Stimulated activated CD8-positive, alpha-beta memory T cell treated with anti-CD3 and anti-CD28 coated beads, Interleukin-7, amount 100 ng/mL, for 48 hours (primary cell): Measurements from ENCODE around the gene SLC39A13.
A peak's percentile ranks its signal among the peaks of the same experiment; 100 is the strongest.

Source experiments
- DNase-seq, 2 donors: peaks; one replicate each; pipeline ENCODE4 v3.0.0-alpha.2; 2020; ENCODE audit warnings: low read depth in 1 of 2; ENCODE audit errors: extremely low read depth in 1 of 2

Gene SLC39A13

DNA sequence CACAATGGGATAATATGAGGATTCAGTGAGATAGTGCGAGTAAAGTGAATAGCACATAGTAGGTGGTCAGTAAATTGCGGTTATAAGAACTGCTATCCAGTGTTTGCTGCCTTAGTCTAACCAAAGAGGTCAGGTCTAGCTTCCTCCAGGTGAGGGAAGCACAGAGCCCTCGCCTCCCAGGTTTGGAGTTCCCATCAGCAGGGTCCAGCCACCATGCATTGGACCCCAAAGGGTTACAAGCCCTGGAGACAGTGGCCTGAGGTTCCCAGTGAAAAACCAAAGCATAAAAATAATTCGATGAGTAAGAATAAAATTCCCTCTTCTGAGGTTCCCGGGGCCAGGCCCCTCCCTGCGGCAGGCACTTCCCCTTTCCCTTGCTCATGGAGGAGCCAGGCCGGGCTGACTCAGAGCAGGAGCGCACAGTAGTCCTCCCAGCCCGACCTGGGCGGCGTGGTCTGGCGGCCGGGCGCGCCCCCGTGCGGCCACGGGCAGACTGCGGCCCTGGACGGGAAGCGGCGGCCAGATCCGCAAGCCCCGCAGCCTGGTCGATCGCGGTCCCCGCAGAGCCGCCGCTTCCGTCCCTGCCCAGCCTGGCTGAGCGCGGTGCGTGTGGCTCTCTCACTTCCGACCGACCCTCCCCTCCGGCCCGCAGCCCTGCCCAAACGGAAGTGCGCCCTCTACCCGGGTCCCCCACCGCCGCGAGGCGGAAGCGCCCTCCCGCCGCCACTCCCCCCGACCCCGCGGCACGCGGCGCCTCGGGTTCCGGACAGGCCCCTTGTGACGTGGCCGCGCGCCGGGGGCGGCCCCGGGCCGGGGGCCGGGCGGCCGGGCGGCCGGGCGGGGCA is at the start of gene SLC39A13:
SLC39A13 (plus strand) TSS at position 845 of the 845 bp plus-strand sequence. CDS start 1,505 bp downstream, outside the sequence.
- DNase-seq, result peak; percentile 86 to 90

DNA sequence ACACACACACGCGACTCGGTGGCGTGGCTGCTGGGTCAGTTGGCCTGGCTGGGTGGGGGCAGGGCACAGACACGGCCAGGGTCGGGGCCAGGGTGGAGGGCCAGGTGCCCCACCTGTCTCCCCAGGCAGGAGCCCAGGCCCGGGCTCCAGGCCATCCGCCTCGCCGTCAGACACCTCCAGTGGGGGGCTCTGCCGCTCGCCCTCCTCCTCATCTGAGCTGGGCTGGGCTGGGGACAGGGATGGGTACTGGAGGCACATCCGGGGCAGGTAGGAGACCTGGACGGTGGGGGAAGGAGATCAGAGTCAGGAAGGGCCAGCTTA is 49.7 kb upstream of the SLC39A13 start:
- DNase-seq, result no peak

DNA sequence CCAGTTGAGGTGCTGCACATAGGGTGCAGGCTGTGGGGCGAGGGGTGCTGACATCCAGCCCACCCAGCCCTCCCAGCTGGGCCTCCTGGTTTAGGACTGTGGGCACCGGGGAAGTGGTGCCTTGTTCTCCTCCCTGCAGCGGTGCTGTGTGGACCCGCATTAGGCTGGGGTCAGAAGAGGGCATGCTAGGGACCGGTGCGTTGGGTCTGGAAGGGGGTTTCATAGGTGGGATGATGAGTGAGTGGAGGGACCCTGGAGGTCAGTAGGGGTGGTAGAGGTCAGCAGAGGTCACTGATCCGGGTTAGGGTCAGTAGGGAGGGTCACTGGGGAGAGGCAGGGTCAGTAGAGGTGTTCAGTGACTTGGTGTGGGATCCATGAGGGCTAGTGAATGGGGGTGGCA is 49.2 kb upstream of the SLC39A13 start:
- no peak for DNase-seq

DNA sequence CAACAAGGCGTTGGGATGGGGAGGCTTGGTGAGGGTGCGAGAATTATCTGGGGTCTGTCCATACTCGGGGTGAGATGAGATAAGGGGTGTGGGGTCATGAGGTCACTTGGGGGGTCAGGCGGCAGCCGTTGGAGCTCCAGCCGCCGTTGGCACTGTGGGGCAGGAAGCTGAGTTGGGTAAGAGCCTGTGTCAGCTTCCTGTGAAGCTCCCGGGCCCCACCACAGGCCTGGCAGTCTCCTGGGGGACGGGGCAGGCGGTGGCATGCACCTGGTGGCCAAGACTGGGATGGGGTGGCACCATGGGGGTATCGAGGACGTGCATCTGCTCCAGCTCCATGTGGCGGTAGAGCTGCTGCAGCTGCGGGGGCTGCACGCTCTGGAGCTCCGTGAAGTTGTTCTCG is 48.8 kb upstream of the SLC39A13 start:
- no peak for DNase-seq

DNA sequence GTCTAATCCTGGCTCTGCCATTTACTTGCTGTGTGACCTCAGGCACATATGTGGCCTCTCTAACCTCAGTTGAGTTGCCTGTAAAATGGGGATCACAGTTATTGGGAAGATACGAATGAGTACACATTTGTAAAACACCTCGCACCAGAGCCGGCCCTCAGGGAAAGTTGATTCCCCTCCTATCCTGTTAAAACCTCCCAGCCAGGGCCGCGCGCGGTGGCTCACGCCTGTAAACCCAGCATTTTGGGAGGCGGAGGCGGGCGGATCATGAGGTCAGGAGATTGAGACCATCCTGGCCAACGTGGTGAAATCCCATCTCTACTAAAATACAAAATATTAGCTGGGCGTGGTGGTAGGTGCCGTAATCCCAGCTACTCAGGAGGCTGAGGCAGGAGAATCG is 48.0 kb upstream of the SLC39A13 start:
- no peak for DNase-seq

DNA sequence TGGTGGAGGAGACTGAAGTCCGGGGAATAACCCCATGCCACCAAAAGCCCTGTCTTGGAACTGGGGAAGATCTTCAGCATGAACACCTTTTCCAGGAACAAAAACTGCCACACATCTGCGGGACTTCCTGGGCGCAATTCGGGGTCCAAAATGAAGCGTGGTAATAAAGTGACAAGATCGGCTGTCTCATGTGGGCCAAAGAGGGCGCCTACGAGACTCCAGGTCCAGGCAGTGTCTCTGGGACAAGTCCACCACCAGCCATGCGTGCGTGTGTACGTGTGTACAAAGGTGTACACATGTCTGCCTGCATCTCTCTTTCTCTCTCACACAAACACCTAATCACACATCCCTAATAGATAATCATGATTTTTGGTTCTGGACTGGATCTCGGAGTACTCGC is 47.0 kb upstream of the SLC39A13 start:
- DNase-seq, result no peak

DNA sequence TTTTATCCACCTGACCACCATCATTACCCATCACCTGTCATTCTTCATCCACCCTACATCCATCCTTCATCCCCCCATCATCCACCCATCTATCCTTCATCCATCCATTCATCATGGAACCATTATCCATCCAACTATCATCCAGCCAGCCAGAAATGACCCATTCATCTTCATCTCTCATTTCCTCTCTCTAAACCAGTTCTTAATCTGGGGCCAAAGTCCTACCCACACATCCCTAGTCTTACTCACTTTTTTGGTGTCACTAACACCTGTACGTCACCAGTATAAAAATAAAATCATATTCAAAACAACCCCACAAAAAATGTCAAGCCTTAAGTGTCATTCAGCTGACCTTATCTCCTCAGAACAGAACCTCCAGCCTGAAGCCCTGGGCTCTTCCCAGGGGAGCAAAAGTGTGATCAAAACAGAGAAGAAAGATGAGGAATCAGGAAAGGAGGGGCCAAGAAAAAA is 42.3 kb upstream of the SLC39A13 start:
- no peak for DNase-seq

DNA sequence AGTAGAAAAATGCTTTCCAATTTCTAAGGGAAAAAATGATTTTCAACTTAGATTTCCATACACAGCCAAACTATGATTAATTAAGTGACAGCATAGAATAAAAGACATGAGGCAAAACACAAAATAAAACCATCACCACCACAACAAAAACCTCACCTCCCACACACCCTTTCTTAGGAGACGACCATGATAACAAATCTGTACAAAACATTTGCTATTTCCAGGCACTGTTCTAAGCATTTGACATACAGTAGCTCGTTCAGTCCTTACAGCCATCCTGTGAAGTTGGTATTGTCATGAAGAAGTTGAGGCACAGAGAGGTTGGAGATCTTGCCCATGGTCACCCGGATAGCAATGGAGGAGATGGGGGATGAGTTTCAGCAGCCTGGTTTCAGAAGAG is 38.7 kb upstream of the SLC39A13 start:
- DNase-seq, result no peak

DNA sequence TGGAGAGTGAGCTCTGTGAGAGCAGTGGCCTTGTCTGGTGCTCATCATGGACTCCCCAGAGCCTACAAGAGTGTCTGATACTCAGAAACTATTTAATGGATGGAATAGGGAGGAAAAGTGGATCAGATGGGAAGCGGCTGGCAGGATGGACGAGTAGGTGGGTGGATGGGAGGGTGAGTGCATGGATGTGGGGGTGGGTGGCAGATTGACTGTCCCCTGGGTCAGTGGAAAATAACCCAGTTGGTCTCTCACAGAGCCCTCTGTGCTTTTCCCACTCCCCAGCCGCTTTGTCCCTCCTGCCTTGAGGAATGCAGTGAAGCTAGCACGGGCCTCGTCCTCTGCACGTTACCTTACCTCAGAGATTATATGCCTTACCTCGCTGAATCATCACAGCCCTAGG is 36.0 kb upstream of the SLC39A13 start:
- DNase-seq, result no peak

DNA sequence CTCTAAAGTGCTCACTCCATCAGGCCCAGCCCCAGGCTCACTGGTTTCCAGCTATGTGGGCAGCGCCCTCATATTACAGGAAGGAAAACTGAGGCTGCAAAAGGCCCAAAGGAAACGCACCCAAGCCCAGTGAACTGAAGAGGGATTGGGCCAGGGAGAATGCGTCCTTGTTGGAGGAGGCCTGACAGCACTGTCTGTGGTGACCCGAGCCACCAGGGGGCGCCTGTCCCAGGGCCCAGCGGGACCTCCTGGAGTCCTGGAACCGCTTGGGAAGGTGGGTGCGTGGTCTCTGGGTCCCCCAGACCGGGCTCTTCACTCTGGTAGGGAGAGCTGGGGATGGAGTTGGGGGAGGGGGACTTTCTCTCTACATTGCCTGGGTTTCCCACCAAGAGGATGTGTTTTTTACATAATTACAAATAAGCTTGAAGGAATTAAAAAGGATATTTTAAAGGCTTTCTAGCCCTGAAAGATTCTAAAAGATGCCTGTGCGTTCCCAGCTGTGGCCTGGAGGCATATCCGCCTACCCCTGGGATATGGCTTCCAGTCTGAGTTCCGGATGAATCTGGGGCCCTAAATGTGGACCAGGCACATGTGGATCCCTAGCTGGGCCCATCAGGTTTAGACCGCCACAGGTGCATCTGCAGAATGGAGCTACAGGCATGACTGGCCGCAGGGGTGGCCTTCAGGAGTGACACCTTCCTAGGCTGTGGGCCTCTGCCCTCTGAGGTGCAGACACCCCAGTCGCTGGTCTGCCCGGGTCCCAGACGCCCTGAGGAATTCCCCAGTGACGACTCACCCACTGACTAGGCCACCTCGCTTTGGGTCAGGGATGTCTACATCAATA is 34.3 kb upstream of the SLC39A13 start:
- peak; percentile 63 to 74 for DNase-seq

DNA sequence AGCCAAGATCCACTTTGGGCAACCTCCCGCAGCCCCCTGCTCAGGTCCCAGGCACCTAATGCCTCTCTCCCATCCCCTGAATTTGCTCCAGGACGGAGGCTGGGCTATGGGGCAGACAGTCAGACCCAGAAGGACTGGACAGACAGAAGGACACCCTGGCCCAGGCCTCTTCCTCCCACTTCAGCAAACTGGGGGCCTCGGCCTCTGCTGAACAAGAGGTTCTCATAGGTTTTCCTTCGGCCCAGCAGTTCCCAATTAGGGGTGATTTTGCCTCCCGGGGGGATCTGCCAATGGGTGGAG is 33.7 kb upstream of the SLC39A13 start:
- no peak for DNase-seq

DNA sequence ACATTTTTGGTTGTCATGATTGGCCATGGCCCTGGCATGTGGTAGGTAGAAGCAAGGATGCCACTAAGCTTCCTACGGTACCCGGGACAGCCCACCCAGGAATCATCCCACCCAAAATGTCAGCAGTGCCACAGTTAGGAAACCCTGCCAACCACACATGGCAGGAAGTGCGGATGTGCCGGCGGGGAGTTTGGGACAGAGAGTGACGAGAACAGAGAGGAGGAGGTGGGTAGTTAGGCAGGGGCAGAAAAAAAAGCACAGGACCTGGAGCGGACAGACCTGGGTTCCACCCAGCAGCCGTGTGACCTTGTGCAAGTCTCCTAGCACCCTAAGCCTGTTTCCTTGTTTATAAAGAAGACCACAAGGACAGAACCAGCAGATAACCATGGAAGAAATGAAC is 33.4 kb upstream of the SLC39A13 start:
- DNase-seq, result no peak

DNA sequence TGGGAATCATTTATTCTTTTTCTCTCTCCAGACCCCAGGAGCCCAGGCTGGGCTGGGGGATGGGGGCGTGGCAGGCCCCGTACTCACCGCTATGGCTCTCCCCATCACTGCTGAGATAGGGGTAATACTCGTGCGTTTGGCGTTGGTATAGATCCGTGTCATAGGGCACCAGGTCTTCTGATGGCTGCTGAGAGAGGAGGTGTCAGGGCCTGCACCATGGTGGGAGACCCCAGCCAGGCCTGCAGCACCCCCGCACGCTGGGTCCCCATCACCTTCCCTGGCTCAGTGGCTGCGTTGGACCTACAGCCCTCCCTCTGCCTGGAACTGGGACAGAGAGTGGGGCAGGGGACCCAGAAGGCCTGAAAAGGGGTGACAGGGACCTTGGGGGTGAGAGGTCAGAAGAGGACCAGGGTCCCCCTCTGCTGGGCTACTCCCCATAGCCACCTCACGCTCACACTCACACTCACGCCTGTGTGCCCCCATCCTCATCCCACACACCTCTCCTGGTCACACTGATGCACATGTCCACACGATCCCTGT is 32.8 kb upstream of the SLC39A13 start:
- no peak for DNase-seq

DNA sequence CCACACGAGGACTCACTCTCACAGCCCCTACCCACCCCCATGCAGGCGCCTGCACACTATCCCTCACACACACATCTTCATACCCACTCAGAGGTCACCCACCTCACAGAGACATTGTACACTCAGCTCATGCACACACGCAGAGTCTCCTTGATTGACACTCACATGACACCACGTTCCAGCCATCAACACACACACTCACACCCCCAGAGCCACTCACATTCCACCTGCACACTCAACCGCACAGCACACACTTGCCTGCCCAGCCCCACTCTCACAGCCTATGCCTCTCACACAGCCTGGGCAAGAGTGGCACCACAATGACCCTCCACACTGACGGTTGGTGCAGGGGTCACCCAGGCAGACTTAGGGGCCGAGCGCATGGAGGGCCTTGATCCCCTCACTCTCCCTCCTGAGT is 32.3 kb upstream of the SLC39A13 start:
- no peak for DNase-seq

DNA sequence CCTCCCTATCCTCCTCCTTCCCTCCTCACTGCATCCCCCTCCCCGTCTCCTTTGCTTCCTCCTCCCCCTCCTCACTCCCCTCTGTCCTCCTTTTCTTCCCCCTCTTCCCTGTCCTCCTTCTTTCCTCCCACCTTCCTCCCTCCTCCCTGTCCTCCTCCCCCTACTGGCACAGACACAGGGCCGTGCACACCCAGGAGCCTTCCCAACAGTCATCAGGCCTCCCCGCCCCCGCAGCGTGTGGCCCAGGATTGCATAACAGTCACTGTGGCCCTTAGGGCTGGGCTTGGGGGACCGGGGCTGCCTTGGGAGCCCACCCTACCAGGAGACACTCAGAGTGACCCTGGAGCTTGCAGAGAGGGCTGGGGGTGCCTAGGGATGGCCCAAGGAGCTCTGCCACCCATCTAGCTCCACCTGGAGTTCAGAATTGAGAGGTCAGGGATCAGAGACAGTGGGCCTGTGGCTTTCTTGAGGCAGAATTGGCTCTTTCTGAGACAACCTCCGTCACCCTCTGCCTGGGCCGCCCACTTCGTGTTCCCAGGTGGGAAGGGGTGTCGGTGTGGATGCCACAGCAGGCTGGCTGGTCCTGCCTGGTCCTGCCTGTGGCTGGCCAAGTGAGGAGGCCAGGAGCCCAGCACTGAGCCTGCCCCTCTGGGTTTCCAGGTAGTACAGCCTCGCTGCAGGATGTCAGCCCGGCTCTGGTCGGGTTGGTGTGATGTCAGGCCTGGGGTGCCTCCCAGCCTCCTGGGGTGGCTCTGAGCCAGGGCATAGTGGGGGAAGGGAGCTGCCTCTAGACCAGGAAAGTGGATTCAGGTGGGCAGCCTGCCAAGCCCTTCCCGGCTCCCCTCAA is 31.6 kb upstream of the SLC39A13 start:
- no peak for DNase-seq

DNA sequence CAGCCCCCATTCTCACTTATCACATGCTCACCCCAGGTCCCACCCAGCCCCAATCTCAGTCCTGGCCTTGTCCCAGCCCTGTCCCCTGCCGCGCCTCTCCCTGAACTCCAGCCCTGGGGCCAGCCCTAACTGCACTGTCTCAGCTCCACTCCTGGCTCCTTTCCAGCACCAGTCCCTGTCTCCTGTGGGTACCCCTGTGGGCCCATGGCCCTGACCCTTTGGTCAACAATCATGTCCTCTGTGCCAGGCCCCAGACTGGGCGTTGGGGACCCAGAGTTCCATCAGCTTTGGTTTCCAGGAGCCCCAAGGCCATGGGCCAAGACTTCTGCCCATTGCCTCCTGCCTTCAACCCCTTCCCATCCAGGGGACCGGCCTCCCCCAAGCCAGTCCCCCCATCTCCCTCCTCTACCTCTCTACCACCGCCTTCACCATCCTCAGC is 30.8 kb upstream of the SLC39A13 start:
- DNase-seq, result no peak

DNA sequence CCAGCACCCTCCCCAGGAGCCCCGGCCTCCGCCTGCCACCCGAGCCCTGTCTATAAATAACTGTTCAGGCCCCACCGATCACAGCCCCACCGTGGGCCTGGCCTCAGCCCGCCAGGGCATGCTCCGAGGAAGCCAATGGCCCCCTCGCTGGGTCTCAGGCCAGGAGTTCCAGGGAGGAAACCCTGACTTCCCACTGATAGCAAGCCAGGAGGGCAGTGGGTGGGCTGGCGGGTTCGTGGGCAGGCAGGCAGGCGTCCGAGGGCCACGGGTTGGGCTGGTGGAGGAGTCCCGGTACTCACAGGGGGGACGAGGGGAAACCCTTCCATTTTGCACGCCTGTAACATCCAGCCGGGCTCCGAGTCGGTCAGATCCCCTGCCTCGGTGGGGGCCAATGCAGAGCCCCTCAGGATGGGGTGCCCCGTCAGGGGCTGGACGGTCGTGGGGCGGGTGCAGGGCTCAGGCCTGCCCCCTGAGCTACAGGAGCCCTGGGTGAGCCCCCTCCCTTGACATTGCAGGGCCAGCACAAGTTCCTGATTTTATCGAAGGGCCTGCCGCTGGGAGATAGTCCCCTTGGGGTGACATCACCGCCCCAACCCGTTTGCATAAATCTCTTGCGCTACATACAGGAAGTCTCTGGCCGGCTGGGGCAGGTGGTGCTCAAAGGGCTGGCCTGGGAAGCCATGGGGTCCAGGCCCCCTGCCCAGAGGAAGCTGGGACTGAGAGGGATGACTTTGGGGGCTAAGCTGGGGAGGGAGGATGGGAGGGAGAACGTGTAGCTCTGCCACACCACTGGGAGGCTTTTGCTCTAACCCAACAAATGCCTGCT is 30.2 kb upstream of the SLC39A13 start, which contains the start of gene SPI1:
SPI1 (minus strand) TSS at position 538 of the 826 bp plus-strand sequence; CDS start at position 344, 194 bp downstream.
- DNase-seq, result no peak

DNA sequence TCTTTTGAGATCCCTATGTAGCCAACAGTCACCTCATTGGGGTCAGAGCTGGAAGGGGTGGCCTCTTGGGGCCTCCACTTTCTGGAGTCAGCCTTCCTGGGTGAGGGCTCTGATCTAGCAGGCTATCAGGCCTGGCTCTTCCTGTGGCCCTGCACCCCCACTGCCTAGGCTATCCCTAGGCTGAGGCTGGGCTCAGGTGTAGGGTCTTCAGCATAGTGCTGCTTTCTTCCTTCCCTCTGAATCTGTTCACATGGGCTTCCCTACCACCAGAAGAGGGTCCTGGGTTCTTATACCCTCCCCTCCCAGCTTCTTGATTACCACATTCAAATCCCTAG is 29.6 kb upstream of the SLC39A13 start:
- DNase-seq, result no peak

DNA sequence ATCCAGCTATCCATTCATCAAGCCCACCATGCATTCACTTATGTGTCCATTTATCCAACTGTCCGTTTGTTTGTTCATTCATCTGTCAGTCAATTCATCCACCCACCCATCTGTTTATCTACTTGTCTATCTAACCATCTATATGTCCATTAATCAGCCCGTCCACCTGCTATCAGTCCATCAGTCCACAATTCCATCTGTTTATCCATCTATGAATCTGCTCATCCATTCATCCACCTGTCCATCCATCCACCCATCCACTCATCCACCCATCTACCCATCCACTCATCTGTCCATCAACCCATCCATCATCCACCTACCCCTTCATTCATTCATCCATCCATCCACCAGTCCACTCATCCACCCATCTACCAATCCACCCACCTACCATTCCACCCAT is 29.1 kb upstream of the SLC39A13 start:
- DNase-seq, result no peak

DNA sequence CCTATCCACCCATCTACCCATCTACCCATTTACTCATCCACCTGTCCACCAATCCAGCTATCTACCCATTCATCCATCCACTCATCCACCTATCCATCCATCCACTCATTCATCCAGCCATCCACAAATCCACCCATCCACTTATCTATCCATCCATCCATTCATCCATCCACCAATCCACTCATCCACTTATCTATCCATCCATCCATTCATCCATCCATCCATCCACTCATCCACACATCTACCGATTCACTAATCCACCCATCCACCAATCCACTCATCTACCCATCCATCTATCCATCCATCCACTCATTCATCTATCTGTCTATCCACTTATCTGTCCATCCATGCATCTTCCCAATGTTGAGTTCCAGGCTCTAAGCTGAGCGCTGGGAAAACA is 28.3 kb upstream of the SLC39A13 start:
- no peak for DNase-seq
